Gastrocnemius medialis (tissue), 4 donors: Measurements from ENCODE around the gene PRKG1. TPM values are rescaled to one million over a fixed set of nuclear protein-coding genes. Genes with fewer than 3 reads are reported as not detected.

ENCODE experiments used
- ATAC-seq, 2 donors: fragments of 150-250 bp; one replicate each; pipeline ENCODE4 v1.9.1; 2016
- DNase-seq, 2 donors: peaks; one replicate each; pipeline ENCODE4 v3.0.0-alpha.2; 2019
- H3K27ac ChIP-seq, 4 donors: fragments of 200-600 bp; sonication (generic); 1 replicate in 1 of 4; 2 replicates in 3 of 4; pipeline ENCODE4 v1.5.1; 2016 to 2018; ENCODE audit warnings: mild to moderate bottlenecking in 2 of 4, moderate library complexity in 1 of 4
- H3K27me3 ChIP-seq, 3 donors: fragments of 200-600 bp; sonication (generic) in 2 of 3; 1 replicate in 1 of 3; 2 replicates in 2 of 3; pipeline versions ENCODE4 v1.5.1 to v1.6.0; 2016 to 2019; ENCODE audit warnings: mild to moderate bottlenecking in 1 of 3, moderate library complexity in 1 of 3
- H3K36me3 ChIP-seq, 2 donors: fragments of 200-600 bp; sonication (generic) in 1 of 2; one replicate each; pipeline ENCODE4 v1.5.1; 2017 to 2018
- H3K4me1 ChIP-seq, 2 donors: fragments of 200-600 bp; sonication (generic) in 1 of 2; one replicate each; pipeline ENCODE4 v1.5.1; 2016 to 2017; ENCODE audit warnings: mild to moderate bottlenecking in 2 of 2
- H3K4me3 ChIP-seq, 4 donors: fragments of 200-600 bp; sonication (generic) in 3 of 4; 1 replicate in 1 of 4; 2 replicates in 3 of 4; pipeline ENCODE4 v1.5.1; 2016 to 2019; ENCODE audit warnings: mild to moderate bottlenecking in 2 of 4
- H3K9me3 ChIP-seq, 3 donors: fragments of 200-600 bp; sonication (generic) in 2 of 3; 1 replicate in 1 of 3; 2 replicates in 2 of 3; pipeline ENCODE4 v1.5.1; 2016 to 2019
- POLR2A ChIP-seq, 2 donors: fragments of 450-650 bp; IDR thresholded peaks; one replicate each; pipeline ENCODE4 v1.6.1; 2017; ENCODE audit warnings: antibody characterized with exemption in 2 of 2, mild to moderate bottlenecking in 2 of 2, moderate library complexity in 2 of 2
- in situ Hi-C, 4 donors: fragments of 200-750 bp; cut with MboI; loops; one replicate each; pipeline versions ENCODE4 v1.15.0 to v1.8.0; 2017; ENCODE audit warnings: low sequenced_read_pairs in 4 of 4
- intact Hi-C: fragments of 100-400 bp; cut with DNase I; formaldehyde crosslinking; loops from one replicate; pipeline ENCODE4 v1.15.1; 2023; ENCODE audit warnings: low total_unique reads
- total RNA-seq, 4 donors: library from RNA; depleted of rRNA; stranded (reverse); fragments of >200 nt; gene quantifications; one replicate each; pipeline versions ENCODE4 v1.1.0 to v1.2.3, GENCODE V29; 2016
- TF ChIP-seq, protein P1 (sequence below), 5 experiments: fragments of 450-650 bp in 3 of 5; fragments of 200-600 bp in 2 of 5; sonication (generic) in 2 of 5; IDR thresholded peaks in 4 of 5; conservative IDR thresholded peaks in 1 of 5; 1 replicate in 4 of 5; 2 replicates in 1 of 5; pipeline ENCODE4 v1.5.1; 2016 to 2019; ENCODE audit warnings: antibody characterized with exemption in 5 of 5, mild to moderate bottlenecking in 3 of 5, moderate library complexity in 3 of 5

Gene PRKG1
- total RNA-seq, 4 donors from 2014 or later: 10.4 to 39.4 (median 25.1) TPM

DNA sequence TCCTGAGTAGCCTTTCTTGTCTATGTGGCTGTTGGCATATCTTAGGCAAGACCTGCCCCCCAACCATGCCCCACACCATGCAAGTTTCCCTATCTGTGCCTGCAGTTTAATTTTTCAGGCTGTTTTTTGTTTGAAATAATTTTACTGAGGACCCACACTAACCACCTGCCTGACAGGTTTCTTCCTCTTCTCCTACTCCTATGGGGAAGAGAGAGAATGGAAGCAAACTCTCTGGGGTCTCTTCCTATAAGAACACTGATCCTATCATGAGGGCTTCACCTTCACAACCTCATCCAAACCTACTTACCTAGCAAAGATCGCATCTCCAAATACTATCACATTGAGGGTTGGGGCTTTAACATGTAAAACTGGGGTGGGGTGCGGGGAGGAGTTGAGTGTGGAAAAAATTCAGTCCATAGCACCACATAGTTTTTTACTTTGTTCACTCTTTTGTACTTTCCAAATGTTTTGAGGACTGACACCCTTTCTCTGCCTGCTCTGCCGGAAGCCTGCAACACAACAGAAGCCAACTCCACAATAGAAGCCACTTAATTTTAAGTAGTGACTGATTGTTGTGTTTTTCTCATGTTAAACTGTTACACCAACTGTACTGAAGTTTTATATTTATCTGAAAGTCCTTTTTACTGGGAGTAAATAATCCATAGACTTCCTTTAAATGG, 692.3 kb downstream of the PRKG1 start:
- H3K27me3 ChIP-seq: no peaks in the 10 kb centered on the region
- TF ChIP-seq POLR2A (IDR thresholded peaks at IDR 0.05): no peak
- TF ChIP-seq, protein P1, sequence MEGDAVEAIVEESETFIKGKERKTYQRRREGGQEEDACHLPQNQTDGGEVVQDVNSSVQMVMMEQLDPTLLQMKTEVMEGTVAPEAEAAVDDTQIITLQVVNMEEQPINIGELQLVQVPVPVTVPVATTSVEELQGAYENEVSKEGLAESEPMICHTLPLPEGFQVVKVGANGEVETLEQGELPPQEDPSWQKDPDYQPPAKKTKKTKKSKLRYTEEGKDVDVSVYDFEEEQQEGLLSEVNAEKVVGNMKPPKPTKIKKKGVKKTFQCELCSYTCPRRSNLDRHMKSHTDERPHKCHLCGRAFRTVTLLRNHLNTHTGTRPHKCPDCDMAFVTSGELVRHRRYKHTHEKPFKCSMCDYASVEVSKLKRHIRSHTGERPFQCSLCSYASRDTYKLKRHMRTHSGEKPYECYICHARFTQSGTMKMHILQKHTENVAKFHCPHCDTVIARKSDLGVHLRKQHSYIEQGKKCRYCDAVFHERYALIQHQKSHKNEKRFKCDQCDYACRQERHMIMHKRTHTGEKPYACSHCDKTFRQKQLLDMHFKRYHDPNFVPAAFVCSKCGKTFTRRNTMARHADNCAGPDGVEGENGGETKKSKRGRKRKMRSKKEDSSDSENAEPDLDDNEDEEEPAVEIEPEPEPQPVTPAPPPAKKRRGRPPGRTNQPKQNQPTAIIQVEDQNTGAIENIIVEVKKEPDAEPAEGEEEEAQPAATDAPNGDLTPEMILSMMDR (IDR thresholded peaks at IDR 0.05 in 4 of 5, conservative IDR thresholded peaks at IDR 0.05 in 1 of 5): no peak
- in situ Hi-C loops: no loop called here
- intact Hi-C loops: no loop called here
- no peaks in the 10 kb centered on the region for H3K36me3 ChIP-seq
- no peak for DNase-seq
- H3K9me3 ChIP-seq: no peaks in the 10 kb centered on the region
- H3K4me1 ChIP-seq: no peaks in the 10 kb centered on the region
- H3K4me3 ChIP-seq: no peak overlapping the region
- no peak overlapping the region for H3K27ac ChIP-seq
- ATAC-seq: no peak

DNA sequence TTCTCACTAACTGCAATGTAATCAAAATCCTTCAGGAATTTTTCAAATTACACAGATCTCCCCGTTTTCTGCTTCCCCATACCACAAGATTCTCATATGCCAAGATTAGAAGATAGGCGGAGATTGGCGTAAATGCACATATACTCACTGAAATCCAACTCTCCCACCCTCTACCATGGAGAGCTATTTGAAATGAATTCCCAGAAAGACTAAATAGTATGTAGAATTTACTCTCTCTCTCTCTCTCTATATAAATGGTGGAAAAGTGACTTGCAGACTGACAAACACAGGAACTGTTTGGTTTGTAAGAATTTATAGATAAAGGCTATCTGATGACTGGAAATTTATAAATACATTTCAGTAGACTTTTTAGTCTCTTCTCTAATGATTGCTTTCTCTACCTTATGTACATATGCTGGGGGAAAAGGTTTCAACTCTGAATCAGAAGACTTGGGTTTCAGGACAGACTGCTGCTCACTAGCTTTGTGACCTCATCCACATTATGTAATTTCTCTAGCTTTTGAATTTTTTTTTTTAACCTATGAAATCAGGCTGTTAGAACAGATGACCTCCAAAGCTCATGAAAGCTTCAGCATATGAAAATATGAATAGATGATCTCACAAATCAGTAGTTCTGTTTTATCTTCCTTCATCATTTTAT, 692.9 kb downstream of the PRKG1 start:
- in situ Hi-C loops: no loop called here
- ATAC-seq: no peak
- no peak for TF ChIP-seq POLR2A (IDR thresholded peaks at IDR 0.05)
- TF ChIP-seq, protein P1 (IDR thresholded peaks at IDR 0.05 in 4 of 5, conservative IDR thresholded peaks at IDR 0.05 in 1 of 5): no peak

DNA sequence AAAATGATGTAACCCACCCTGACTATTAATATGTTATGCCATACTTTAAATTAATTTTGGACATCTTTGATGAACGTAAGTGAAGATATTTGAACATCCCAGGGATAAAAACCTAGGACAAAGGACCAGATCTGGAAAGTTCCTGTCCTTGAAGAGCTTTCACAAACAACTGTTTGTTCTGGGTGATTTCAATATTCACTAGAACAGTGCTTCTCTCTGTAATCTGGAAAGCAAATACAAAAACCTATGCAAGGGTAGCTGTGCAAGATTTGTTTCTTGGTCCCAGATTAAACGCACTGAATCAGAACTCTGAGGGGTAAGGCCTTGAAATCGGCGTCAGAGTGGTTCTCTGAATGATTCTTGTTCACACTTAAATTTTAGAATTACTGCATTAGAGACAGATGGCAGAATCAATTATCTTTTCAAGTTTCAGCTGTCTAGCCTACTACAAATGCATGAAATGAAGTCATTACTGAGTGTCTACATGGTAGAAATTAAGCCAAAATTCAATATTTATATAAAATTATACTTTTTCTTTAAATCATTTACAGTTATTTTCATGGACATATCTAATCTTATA, 694.7 kb downstream of the PRKG1 start:
- intact Hi-C loops (no loop called here), in situ Hi-C loops (no loop called here)
- Histone ChIP-seq H3K4me1 (no peaks in the 10 kb centered on the region), H3K9me3 (no peaks in the 10 kb centered on the region), H3K36me3 (no peaks in the 10 kb centered on the region), H3K4me3 (no peak overlapping the region), H3K27ac (no peak overlapping the region), H3K27me3 (no peaks in the 10 kb centered on the region)
- DNase-seq: no peak
- TF ChIP-seq, protein P1 (IDR thresholded peaks at IDR 0.05 in 4 of 5, conservative IDR thresholded peaks at IDR 0.05 in 1 of 5): no peak
- no peak for TF ChIP-seq POLR2A (IDR thresholded peaks at IDR 0.05)
- no peak for ATAC-seq

More for the DNA sequence above, 692.9 kb downstream of the PRKG1 start:
- DNase-seq: no peak
- H3K27me3 ChIP-seq: no peaks in the 10 kb centered on the region
- no peaks in the 10 kb centered on the region for H3K36me3 ChIP-seq
- H3K9me3 ChIP-seq: no peaks in the 10 kb centered on the region
- intact Hi-C loops: no loop called here
- no peak overlapping the region for H3K27ac ChIP-seq
- no peaks in the 10 kb centered on the region for H3K4me1 ChIP-seq
- H3K4me3 ChIP-seq: no peak overlapping the region

DNA sequence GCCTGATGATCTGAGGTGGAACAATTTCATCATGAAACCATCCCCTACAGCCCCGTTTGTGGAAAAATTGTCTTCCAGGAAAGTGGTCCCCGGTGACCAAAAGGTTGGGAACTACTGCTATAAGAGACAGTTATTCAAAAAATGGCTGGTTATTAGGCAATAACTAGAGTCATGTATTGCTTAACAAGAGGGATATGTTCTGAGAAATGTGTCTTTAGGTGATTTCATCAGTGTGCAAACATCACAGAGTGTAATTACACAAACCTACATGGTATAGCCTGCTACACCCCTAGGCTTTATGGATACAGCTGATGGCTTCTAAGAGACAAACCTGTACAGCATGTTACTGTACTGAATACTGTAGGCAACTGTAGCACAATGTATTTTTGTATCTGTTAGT, 696.4 kb downstream of the PRKG1 start:
- Histone ChIP-seq H3K9me3 (no peaks in the 10 kb centered on the region), H3K27me3 (no peaks in the 10 kb centered on the region), H3K4me3 (no peak overlapping the region), H3K4me1 (no peaks in the 10 kb centered on the region), H3K36me3 (no peaks in the 10 kb centered on the region), H3K27ac (no peak overlapping the region)
- TF ChIP-seq POLR2A (IDR thresholded peaks at IDR 0.05): no peak
- TF ChIP-seq, protein P1 (IDR thresholded peaks at IDR 0.05 in 4 of 5, conservative IDR thresholded peaks at IDR 0.05 in 1 of 5): no peak
- no peak for DNase-seq
- no peak for ATAC-seq
- in situ Hi-C loops: no loop called here
- intact Hi-C loops: no loop called here
